ENCODE data around the gene CCDC9.

The CCDC9 gene

GRCh38 chr19:47228937-47229675, 27.2 kb upstream of the CCDC9 start:
- no peak for TF ChIP-seq CTCF (IDR thresholded peaks at IDR 0.05; ENCODE audit: control insufficient read depth, insufficient read depth, low read depth, low read length, missing control alignments)
- no peak for DNase-seq (ENCODE audit: low read depth)
- peak overlapping the region; percentile 93 for H3K4me3 ChIP-seq (ENCODE audit: control insufficient read depth, low read depth, low read length)

DNA sequence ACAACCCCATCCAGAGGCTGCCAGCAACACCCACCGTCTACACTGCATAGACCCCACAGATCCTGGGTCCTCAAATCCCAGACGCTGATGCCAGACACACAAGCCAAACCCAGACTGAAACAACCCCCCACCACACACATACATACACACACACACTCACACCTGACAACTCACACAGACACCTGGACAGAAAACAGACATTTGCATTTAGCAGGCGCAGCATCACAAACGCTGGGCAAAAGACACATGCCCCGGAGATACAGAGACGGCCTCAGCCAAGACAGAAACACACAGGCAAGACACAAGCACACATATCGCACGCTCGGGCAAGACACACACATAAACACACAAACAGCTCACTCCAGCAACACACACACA, 26.7 kb upstream of the CCDC9 start:
- no peak for DNase-seq (ENCODE audit: low read depth)
- H3K4me3 ChIP-seq (ENCODE audit: control insufficient read depth, low read depth, low read length) = peak overlapping the region; percentile 93
- TF ChIP-seq CTCF (IDR thresholded peaks at IDR 0.05; ENCODE audit: control insufficient read depth, insufficient read depth, low read depth, low read length, missing control alignments) = no peak

DNA sequence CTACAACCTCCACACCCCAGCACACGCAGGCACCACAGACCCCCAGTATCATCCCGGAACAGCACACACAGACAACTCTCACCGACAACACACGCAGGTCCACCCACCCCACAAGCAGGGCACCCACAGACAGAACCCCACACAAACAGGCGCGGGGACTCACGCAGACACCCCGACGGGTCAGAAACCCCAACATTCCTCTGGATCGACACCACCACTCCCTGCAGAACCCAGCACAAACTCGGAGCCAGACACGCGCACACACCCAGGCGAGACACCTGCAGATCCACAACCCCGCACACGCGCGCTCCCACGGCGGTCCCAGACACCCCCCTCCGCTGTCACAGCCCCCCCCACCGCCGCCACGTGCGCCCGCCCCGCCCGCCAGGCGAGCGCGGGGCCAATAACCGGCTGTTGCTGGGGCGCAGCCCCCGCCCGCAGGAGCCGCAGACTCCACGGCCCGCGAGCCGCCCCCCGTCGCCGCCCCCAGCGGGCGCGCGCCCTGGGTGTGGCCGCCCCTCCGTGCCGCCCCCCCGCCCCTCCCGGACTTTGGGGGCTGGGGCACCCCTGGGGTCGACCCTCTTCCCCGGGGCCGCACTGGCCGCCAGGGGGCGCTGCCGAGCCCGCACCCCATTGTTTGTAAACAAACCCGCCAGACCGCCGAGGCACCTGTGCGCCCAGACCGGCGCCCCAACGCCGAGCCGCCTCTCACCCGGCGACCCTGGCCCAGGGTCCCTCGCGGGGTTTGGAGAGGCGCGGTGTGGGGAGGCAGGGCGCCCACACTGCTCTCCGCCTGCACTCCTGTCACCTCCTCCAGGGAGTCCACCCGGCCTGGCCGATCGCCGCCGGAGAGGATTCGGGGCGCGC, 26.0 kb upstream of the CCDC9 start:
- peak overlapping the region; percentile 93 for H3K4me3 ChIP-seq (ENCODE audit: control insufficient read depth, low read depth, low read length)
- no peak for DNase-seq (ENCODE audit: low read depth)
- peak; percentile 69 for TF ChIP-seq CTCF (IDR thresholded peaks at IDR 0.05; ENCODE audit: control insufficient read depth, insufficient read depth, low read depth, low read length, missing control alignments)

DNA sequence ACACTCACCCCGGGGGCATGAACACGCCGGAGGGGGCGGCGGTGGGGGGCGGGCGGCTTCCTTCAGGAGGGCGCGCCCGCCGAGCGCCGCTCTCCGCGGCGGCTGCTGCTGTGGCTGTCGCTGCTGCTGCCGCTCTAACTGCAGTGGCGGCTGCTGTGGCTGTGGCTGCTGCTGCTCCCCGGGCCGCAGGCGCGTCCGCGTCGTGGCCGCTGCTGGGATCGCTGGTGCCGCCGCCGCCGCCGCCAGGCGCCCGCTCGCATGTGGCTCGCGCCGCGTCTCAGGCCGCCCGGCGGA, 25.5 kb upstream of the CCDC9 start, which contains the start of gene BBC3:
TSS of gene BBC3 (minus strand) at position 279 of the 294 bp plus-strand sequence. CDS start 2,768 bp downstream, outside the sequence.
- H3K4me3 ChIP-seq (ENCODE audit: control insufficient read depth, low read depth, low read length) = peak within 1 kb of the TSS; percentile 93
- TF ChIP-seq CTCF (IDR thresholded peaks at IDR 0.05; ENCODE audit: control insufficient read depth, insufficient read depth, low read depth, low read length, missing control alignments) = no peak
- no peak for DNase-seq (ENCODE audit: low read depth)

DNA sequence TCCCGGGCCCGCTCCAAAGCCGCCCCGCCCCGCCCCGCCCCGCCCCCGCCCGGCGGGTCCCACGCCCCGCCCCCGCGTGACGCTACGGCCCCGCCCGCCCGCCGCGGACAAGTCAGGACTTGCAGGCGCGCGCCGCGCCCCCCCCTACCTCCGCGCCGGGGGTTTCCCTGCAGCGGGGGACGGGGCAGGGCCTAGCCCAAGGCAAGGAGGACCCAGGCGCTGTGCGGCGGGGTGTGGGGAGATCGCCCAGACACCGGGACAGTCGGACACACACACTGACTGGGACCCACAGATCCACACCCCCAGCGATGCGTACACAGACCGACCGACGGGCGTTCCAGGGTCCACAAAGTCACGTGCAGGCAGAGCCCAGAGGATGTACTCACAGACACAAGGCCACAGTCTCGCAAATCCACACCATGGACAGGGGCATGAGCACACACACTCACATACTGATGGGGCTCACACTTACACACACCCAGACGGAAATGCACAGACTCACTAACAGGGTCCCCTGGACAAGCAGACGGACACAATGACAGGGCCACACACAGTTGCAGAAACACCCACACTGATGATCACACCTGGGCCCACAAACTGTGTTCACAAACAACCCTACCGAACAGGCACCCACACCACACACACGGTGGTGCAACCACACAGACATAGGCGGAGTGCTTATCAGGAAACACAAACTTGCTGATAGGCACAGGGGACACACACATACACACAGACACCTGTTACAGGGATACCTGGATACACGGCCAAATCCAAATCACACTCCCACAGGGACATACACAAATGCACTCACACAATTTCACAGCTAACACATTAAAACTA, 24.9 kb upstream of the CCDC9 start:
- no peak for TF ChIP-seq CTCF (IDR thresholded peaks at IDR 0.05; ENCODE audit: control insufficient read depth, insufficient read depth, low read depth, low read length, missing control alignments)
- peak overlapping the region; percentile 42 for H3K4me3 ChIP-seq (ENCODE audit: control insufficient read depth, low read depth, low read length)
- no peak for DNase-seq (ENCODE audit: low read depth)
